ENCODE data around the gene MRPL58. TPM values are rescaled to one million over a fixed set of nuclear protein-coding genes. Genes with fewer than 3 reads are reported as not detected.

The MRPL58 gene
- total RNA-seq, 1 donor from 2014 or later = 23.8 TPM

DNA sequence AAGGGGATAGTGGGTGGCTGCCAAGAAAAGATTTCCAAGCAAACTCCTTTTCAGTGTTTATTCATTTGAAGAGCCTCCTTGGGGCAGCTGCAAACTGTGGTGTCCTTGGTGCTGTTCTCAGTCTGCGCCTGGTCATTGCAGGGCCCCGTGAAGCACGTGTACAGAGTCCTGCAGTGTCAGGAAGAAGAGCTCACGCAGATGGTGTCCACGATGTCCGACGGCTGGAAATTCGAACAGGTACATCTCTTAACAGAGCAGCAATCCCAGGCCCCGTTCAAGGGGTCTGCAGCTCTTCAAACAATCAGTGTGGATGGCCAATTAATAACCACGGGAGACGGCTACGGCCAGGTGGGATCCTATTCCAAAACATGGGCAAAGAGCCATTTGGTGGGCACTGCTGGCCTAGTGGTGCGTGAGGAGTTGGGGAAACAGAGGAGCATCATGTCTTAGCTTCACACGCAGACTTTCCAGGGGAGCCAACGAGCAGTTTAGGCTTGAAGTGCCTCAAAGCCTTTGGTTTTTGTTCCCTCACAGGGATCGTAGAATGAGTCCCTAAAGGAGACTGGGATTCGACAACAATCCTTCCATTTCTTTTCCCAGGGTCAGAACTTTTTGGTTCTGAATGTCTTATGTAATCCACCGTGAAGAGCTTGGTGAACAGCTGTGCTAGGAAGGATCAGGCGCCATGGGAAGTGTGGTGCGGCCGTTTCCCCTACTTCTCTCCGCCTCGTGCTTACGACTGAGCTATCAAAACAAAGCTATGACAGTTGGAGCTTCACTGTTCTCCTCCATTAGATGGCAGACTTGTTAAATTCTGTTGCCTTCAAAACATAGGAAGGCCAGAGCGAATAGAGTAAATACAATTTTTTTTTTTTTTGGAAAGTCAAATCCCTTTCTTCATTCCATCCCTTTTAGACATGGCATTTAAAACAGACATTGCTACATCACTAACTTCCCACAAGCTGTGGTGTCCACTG is 47.2 kb downstream of the MRPL58 start:
- Histone ChIP-seq H3K27ac (ENCODE audit: low read depth, low read length) (no peak overlapping the region), H4K20me1 (ENCODE audit: insufficient read depth, low read length) (peaks cover 8% of the 10 kb centered on the region), H3K4me2 (ENCODE audit: low read length) (no peak overlapping the region), H3K36me3 (ENCODE audit: insufficient read depth, low read length) (peaks cover 28% of the 10 kb centered on the region), H3K4me3 (ENCODE audit: insufficient read depth, low read depth, low read length) (no peak overlapping the region), H3K9ac (ENCODE audit: low read length) (no peak overlapping the region), H3K4me1 (ENCODE audit: insufficient read depth, low read length) (no peaks in the 10 kb centered on the region), H2AFZ (ENCODE audit: low read depth, low read length) (no peak overlapping the region), H3K9me3 (ENCODE audit: insufficient read depth, low read depth, low read length) (no peaks in the 10 kb centered on the region), H3K79me2 (ENCODE audit: insufficient read depth, low read length) (no peaks in the 10 kb centered on the region), H3K27me3 (ENCODE audit: insufficient read depth, low read length) (no peaks in the 10 kb centered on the region)
- H3K36me3 Mint-ChIP-seq (ENCODE audit: low read depth, unreplicated experiment) = peaks cover 21% of the 10 kb centered on the region
- no peak for DNase-seq (ENCODE audit: low read depth)
- peak; percentile 80 for FAIRE-seq
- H3K9me3 Mint-ChIP-seq (ENCODE audit: unreplicated experiment) = no peaks in the 10 kb centered on the region
- no peaks in the 10 kb centered on the region for H3K4me1 Mint-ChIP-seq (ENCODE audit: low read depth, unreplicated experiment)
- TF ChIP-seq, protein P1, sequence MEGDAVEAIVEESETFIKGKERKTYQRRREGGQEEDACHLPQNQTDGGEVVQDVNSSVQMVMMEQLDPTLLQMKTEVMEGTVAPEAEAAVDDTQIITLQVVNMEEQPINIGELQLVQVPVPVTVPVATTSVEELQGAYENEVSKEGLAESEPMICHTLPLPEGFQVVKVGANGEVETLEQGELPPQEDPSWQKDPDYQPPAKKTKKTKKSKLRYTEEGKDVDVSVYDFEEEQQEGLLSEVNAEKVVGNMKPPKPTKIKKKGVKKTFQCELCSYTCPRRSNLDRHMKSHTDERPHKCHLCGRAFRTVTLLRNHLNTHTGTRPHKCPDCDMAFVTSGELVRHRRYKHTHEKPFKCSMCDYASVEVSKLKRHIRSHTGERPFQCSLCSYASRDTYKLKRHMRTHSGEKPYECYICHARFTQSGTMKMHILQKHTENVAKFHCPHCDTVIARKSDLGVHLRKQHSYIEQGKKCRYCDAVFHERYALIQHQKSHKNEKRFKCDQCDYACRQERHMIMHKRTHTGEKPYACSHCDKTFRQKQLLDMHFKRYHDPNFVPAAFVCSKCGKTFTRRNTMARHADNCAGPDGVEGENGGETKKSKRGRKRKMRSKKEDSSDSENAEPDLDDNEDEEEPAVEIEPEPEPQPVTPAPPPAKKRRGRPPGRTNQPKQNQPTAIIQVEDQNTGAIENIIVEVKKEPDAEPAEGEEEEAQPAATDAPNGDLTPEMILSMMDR (IDR thresholded peaks at IDR 0.05; ENCODE audit: insufficient read depth, low read depth, low read length) = peak; percentile 41
- TF ChIP-seq EZH2 (IDR thresholded peaks at IDR 0.05; ENCODE audit: insufficient read depth, low read length) = no peak
- H3K4me3 Mint-ChIP-seq (ENCODE audit: unreplicated experiment) = no peak overlapping the region
- H3K27me3 Mint-ChIP-seq (ENCODE audit: low read depth, unreplicated experiment) = no peaks in the 10 kb centered on the region
- no peak overlapping the region for H3K27ac Mint-ChIP-seq (ENCODE audit: unreplicated experiment)

DNA sequence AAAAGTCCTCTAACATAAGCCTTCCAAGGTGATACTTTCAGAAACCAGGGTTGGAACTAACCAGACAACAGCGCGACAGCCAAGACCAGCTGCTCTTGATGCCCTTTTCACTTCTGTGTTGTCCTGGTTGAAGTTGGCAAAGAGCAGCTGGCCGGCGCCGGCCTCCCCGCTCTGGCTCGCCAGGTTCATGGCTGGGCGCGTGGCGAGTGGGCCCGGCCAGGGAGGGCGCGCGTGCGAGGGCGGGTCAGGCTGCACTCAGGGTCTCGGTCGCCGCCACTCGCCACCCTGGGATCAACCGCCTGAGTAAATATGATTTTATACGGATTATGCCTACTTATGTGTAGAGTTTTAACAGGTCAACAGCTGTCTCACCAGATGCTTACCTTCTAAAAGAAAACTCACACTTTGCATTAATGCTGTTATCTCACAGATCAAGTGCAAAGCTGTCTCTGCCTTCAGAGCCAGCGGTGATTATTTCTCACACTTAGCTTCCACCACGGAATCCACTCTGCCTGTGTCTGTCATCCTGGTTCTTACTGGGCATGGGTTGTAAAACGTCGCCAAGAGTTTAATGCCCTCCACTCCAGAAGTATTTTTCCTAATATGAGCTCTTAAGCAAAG is 48.1 kb downstream of the MRPL58 start:
- no peak overlapping the region for H2AFZ ChIP-seq (ENCODE audit: low read depth, low read length)
- H3K27me3 ChIP-seq (ENCODE audit: insufficient read depth, low read length) = no peaks in the 10 kb centered on the region
- FAIRE-seq (no peak), DNase-seq (ENCODE audit: low read depth) (no peak)
- no peak for TF ChIP-seq EZH2 (IDR thresholded peaks at IDR 0.05; ENCODE audit: insufficient read depth, low read length)
- no peak overlapping the region for H3K27ac ChIP-seq (ENCODE audit: low read depth, low read length)
- no peak overlapping the region for H3K4me3 Mint-ChIP-seq (ENCODE audit: unreplicated experiment)
- H3K9ac ChIP-seq (ENCODE audit: low read length) = no peak overlapping the region
- peaks cover under 1% of the 10 kb centered on the region for H3K4me1 ChIP-seq (ENCODE audit: insufficient read depth, low read length)
- H3K9me3 Mint-ChIP-seq (ENCODE audit: unreplicated experiment) = no peaks in the 10 kb centered on the region
- H3K9me3 ChIP-seq (ENCODE audit: insufficient read depth, low read depth, low read length) = no peaks in the 10 kb centered on the region
- peaks cover 8% of the 10 kb centered on the region for H4K20me1 ChIP-seq (ENCODE audit: insufficient read depth, low read length)
- H3K27ac Mint-ChIP-seq (ENCODE audit: unreplicated experiment) = no peak overlapping the region
- H3K4me1 Mint-ChIP-seq (ENCODE audit: low read depth, unreplicated experiment) = peaks cover under 1% of the 10 kb centered on the region
- H3K4me2 ChIP-seq (ENCODE audit: low read length) = no peak overlapping the region
- no peaks in the 10 kb centered on the region for H3K27me3 Mint-ChIP-seq (ENCODE audit: low read depth, unreplicated experiment)
- H3K79me2 ChIP-seq (ENCODE audit: insufficient read depth, low read length) = no peaks in the 10 kb centered on the region
- peaks cover 25% of the 10 kb centered on the region for H3K36me3 Mint-ChIP-seq (ENCODE audit: low read depth, unreplicated experiment)
- peaks cover 28% of the 10 kb centered on the region for H3K36me3 ChIP-seq (ENCODE audit: insufficient read depth, low read length)
- no peak overlapping the region for H3K4me3 ChIP-seq (ENCODE audit: insufficient read depth, low read depth, low read length)

DNA sequence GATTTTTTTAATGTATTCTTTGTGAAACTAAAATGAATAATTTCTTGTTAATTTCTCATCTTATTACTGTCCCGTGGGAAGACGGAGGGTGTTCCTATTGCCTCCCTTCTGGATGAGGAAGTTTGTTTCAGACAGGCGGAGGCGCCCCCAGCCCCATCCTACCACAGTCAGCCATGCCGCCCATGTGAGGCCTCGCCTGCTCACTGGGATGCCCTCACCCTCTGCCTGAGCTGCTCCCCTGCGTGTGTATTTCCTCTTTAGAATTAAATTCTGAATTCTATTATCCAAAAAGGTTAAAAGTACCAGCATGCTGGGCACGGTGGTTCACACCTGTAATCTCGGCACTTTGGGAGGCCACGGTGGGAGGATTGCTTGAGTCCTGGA is 48.6 kb downstream of the MRPL58 start:
- H4K20me1 ChIP-seq (ENCODE audit: insufficient read depth, low read length) = peaks cover 8% of the 10 kb centered on the region
- TF ChIP-seq EZH2 (IDR thresholded peaks at IDR 0.05; ENCODE audit: insufficient read depth, low read length) = no peak
- TF ChIP-seq, protein P1 (IDR thresholded peaks at IDR 0.05; ENCODE audit: insufficient read depth, low read depth, low read length) = no peak
- no peaks in the 10 kb centered on the region for H3K27me3 ChIP-seq (ENCODE audit: insufficient read depth, low read length)
- no peak for DNase-seq (ENCODE audit: low read depth)
- Mint-ChIP-seq H3K27me3 (ENCODE audit: low read depth, unreplicated experiment) (no peaks in the 10 kb centered on the region), H3K4me1 (ENCODE audit: low read depth, unreplicated experiment) (peaks cover 5% of the 10 kb centered on the region), H3K36me3 (ENCODE audit: low read depth, unreplicated experiment) (peaks cover 26% of the 10 kb centered on the region), H3K9me3 (ENCODE audit: unreplicated experiment) (no peaks in the 10 kb centered on the region), H3K27ac (ENCODE audit: unreplicated experiment) (no peak overlapping the region), H3K4me3 (ENCODE audit: unreplicated experiment) (no peak overlapping the region)
- peaks cover 26% of the 10 kb centered on the region for H3K36me3 ChIP-seq (ENCODE audit: insufficient read depth, low read length)
- FAIRE-seq = no peak
- no peaks in the 10 kb centered on the region for H3K9me3 ChIP-seq (ENCODE audit: insufficient read depth, low read depth, low read length)
- no peak overlapping the region for H3K9ac ChIP-seq (ENCODE audit: low read length)
- peaks cover 5% of the 10 kb centered on the region for H3K4me1 ChIP-seq (ENCODE audit: insufficient read depth, low read length)
- no peak overlapping the region for H3K4me3 ChIP-seq (ENCODE audit: insufficient read depth, low read depth, low read length)
- H3K79me2 ChIP-seq (ENCODE audit: insufficient read depth, low read length) = no peaks in the 10 kb centered on the region
- H2AFZ ChIP-seq (ENCODE audit: low read depth, low read length) = no peak overlapping the region
- H3K4me2 ChIP-seq (ENCODE audit: low read length) = no peak overlapping the region
- H3K27ac ChIP-seq (ENCODE audit: low read depth, low read length) = no peak overlapping the region

Data from astrocyte (in vitro differentiated cells and primary cell).